HG02623 (cell line): Measurements from ENCODE around the gene RP9.
"Not testable (repeated sequence)": the region's sequence is repeated elsewhere in the genome, so short reads cannot be mapped to it uniquely, and the experiment has no call there.

Experiments used
- ATAC-seq: cut with Tn5 transposase; IDR thresholded peaks from one replicate; pipeline ENCODE4 v1.9.1; 2021; ENCODE audit warnings: moderate library complexity; ENCODE audit not compliant: unreplicated experiment

Gene RP9

DNA sequence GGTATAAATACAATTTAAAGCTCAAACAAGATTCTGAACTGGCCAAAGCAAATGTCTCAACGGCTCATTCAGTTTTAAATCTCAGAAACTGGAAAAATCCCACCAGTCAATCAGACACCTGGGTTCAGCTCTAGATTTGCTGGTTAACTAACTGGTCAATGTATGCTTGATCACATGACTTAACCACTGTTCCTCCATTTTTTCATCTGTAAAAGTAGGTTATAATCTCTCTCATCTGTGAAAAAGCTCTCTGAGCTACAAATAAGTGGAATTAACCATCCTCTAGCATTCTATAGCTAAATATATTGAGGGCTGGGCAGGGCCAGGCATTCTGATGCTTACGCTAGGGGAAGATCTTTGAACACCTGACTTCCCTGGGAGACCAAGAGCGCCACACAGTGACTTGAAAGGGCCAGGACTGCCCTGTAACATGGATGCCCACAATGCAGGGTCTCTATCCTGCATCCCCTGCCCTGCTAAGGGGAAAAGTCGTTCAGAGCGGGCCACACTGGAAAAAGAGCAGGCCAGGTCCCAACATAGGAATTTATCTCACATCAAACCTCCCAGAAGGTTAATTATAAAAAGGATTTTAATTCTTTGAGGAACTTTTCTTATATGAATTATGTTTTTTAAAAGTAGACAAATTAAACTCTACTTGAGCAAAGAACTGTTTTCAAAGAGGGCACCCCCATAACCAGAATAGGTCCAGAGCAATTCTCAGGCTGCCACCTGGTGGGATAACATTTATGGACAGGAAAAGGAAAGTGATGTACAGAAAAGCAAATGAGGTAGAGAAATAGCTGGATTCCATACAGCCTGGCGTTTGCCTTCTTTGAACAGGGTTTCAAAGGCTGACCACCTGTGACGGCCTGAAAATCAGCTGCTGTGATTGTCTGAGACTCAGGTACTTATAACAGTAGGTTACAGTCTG is 1.8 kb downstream of the RP9 start:
- ATAC-seq = peak; percentile 35

DNA sequence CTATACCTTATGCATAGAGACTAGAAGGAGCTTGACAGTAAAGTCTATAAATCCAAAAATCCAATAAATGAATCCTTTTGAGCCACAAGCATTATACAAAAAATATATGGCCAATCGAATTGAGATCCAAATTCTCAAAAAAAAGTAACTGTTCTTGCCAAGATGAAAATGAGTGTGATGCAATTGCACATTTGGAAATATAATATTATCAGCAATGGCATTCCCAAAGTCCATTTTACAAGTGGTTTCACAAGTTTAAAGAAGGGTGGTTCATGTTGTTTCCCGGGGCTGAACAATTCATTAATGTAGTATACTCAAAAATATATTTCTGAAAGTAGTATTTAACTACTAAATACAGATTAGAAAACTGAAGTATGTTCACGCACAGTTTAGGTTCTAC is 7.3 kb downstream of the RP9 start:
- no peak for ATAC-seq

DNA sequence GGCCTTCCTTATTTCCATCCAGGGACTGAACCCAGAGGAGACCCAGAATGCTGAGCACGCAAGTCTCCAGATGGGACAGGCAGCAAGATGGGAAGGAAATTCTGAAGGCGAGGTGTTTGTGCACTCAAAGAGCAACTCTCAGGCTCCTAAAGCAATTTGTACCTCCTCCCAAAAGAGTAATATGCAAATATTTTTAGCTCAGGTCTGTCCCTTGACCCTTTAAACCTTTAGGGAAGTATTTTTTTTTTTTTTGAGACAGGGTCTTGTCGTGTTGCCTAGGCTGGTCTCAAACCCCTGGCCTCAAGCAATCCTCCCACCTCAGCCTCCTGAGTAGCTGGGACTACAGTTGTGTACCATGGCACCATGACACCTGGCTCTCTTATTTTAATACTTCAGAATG is 8.4 kb downstream of the RP9 start:
- no peak for ATAC-seq

DNA sequence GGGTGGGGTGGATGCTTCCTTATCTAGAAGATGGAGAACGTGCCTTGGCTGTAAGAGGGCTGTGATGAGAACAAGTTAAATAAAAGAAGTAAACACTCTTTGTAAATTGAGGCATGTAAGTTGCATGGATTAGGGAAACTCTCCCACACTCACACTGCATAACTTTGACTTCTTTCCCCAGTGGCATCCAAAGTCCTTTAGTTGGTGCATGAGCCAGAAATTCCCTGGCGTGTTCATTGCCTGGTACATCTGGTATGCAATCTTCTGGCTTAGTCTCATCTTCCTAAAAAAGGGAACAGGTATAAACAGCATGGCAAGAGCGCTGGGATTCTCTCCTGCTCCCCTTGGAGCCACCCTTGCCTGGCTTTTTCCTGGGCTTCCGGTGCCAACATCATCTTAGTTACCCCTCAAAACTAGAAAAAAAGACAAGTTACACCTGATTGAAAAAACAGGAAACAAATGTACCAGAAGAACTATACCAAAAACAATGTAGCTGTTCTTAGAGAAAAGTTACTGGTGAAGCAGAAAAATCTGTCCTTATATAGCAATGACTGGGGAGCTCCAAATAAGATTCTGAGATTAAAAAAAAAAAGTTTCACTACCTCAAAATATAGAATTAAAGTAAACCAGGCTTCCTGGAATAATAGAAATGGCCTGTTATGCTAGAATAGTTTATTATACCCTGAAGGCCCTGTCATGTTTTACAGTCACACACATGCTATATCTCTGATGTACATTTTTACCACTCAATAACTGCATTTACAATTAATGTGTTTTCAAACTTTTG is 9.9 kb downstream of the RP9 start:
- ATAC-seq = no peak

DNA sequence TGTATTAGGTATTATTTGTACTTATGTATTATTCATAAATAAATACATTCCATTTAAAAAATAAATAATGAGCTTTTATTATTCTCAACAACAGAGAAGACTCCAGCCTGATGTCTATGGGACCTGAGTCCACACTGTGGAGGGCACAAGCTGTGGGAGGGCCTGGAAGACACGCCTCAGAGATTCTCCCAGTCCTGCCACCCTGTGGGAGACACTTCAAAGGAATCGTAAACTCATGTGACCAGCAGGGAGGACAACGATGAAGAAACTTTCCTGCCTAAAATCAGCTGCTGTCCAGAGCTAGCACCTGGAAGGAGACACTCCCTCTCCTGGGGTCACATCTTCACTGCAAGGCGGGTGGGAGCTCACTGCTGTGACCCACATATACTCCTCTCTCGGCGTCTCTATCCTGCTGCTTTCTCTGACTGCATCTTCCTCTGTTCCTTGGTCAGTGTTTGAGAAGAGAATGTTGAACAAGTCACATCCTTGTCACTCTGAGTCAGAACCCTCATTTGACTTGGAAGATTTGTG is 14.4 kb downstream of the RP9 start:
- not testable (repeated sequence) for ATAC-seq

DNA sequence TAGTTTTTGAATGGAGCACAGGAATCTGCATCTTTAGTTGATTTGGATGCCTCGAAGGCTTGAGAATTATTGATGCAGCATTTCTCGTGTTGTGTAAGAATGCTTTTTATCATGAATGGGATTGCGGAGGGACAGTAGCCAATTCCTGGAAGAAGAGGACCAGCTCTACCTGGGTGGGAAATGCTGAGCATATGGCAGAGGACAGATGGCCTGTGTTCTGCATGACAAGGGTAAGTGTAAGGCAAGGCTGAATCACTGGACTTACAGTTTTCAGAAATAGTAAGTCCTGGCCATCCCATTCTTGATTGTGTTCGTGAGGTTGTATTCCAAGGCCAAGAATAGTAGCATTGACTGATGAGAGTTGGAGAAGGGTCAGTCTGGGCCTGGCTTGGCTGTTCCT is 15.9 kb downstream of the RP9 start:
- no peak for ATAC-seq

DNA sequence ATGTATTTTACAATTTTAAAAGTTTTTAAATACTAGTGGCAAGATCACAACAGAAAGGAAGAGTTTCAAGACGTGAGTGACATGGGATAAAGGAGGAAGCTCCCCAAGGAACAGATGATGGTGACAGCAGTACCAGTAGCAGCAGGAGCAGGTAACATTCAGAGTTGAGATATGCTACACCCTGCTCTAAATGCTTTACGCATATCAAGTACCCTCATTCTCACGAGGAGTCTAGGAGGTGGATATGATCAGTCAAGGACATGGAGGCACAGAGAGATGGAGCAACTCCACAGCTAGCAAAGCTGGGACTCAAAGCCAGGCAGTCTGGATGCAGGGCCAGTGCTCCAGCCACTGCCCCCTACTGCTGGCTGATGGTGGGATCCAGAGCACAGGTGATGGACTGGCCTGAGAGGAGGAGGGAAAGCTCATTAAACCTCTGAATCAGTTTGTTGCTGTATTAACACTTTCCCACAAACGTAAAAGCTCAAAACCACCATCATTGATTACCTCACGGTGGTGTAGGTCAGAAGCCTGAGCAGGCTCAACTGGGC is 17.5 kb downstream of the RP9 start:
- no peak for ATAC-seq

DNA sequence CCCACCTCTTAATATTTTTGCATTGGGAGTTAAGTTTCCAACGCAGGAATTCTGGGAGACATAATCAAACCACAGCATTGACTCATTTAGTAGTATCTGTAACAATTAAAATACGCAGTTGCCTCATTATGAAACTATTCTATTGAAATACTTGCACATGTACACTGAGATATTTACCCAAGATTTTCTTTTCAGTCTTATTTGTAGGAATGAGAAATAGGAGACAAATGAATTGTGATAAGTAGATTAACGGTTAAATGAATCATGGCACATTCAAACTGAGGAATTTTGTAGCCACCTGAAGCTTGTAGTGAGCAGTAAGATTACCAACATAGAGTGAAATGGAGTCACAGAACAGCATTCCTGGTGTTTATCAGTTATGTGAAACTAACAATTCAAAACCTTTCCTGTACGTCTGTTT is 18.1 kb downstream of the RP9 start:
- no peak for ATAC-seq

DNA sequence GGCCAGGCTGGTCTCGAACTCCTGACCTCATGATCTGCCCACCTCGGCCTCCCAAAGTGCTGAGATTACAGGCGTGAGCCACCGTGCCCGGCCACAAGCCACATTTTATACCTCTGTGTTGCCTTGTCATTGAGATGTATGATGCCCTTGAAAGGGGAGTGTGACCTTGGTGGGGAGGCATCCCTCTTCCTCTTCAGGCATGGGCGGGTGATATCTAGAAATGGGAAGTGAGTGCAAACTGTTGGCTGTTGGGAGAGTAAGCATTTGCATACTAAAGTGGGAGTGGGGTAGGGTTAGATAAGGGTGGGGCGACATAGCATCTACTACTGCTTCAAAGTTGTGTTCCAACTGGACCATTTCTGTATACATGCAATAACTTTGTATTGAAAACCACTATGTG is 20.1 kb downstream of the RP9 start:
- no peak for ATAC-seq

DNA sequence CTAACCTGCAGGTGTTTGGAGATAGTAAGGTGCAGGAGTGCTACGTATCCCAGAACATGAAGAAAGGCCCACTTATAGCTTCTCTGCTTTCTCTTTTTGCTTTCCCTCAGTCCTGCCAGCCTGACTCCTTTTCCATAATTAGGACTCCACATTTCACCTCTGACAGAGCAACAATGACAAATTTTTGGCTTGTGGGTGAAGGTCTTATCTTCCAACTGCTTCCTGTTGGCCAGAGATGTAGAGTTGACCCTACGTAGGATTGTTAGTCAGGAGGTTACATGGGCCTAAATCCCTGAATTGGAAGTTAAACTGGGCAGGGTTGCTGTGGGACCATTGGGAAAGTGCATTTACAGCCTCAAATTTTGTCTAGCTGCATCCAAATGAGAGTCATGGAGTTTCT is 21.3 kb downstream of the RP9 start:
- ATAC-seq = no peak

DNA sequence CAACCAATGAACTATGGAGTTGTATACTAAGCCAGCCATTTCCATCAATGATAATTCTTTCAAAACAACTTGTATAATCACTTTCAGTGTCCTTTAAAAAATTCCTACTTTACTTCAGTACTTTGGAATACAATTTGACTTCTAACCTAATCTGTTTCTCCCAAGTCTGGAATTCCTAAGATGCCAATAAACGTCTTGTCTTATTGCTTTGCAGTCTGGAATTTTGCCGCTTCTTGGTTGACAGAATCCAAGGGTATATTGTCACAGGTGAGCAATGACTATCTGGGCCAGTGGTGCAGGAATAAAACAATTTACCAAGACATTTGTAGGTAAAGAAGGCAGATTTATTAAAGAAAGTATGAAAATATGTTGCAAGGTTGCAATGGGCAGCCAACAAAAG is 21.8 kb downstream of the RP9 start:
- no peak for ATAC-seq

DNA sequence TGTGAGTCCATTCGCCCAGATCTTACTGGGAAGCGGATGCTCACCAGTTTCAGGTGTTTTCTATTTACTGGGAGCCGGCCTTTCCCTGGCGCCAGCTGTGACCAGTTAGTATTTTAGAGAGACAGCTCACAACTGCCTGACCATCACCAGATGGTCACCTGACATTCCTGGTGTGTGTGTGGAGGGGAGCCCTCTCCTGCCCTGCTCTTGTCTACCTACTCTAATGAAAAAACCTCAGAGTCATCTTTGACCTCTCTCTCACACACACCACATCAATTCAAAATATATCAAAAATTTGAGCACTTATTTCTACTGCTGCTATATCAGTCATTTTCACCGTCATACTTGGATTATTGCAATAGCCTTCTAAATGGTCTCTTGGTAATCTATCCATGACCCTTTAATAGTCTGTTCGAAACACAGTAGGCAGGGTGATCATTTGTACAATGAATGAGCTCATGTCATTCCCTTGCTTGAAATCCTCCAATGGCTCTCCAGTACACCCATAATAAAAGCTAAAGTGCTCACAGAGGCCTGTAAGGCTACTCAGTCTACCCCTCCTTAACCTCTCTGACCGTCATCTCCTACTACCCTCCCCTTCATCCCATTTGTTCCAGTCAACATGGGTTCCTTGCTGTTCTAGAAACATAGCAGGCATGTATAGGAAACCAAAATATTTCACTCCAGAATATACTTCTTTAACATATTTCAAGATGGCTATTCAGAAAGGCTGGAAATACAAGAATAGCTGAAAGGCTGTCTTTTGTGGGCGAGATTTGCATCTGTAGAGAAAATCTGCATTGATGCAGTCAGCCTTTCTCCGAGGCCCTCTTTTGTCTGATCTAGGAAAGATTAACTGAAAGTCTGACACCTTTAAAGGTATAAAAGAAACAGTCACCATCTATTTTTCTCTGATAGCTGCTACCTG is 29.2 kb downstream of the RP9 start:
- ATAC-seq = no peak

DNA sequence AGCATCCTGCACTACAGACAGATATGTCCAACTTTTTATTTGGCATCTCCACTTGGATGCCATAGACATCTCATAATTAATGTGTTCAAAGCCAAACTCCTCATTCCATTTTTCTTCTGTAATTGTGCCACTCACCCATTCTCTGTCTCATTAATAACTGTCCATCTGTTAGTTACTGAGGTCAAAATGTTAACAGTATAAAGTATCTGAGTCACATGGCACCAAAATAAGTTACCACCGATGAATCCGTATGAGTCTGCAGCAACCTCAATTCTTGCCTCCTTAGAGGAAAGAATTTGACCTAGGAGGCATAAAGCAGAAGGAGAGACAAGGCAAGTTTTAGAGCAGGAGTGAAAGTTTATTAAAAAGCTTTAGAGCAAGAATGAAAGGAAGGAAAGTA is 30.1 kb downstream of the RP9 start:
- ATAC-seq = no peak

DNA sequence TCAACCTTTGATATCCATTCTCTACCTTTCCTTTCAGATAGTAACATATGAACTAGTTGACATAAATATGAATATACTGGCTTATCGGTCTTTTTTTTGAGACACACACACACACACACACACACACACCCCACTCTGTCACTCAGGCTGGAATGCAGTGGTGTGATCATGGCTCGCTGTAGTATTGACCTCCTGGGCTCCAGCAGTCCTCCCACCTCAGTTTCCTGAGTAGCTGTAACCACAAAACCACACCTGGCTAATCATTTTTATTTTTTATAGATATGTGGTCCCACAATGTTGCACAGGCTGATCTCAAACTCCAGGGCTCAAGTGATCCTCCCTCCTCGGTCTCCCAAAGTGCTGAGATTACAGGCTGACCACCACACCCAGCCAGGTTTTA is 32.5 kb downstream of the RP9 start:
- ATAC-seq = no peak

DNA sequence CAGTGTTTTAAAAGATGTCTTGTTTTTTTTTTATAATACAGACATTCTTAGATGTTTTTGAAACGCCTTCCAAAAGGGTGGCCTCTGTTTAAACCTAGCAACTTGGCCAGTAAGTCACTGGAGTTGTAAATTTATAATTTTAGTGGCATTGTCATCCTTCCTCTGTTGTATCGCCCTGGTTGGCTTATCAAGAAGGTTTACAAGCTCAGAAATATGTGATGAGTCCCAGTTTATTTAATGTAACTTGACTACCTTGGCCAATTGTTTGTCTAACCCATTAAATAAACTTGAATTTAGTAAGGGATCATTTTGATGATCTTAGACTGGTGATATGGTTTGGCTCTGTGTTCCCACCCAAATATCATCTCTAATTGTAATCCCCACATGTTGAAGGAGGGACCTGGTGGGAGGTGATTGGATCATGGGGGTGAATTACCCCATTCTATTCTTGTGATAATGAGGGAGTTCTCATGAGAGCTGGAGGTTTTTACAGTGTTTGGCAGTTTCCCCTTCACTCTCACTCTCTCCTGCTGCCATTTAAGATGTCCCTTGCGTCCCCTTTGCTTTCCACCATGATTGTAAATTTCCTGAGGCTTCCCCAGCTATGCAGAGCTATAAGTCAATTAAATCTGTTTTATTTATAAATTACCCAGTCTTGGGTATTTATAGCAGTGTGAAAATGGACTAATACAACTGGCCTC is 33.2 kb downstream of the RP9 start:
- no peak for ATAC-seq

DNA sequence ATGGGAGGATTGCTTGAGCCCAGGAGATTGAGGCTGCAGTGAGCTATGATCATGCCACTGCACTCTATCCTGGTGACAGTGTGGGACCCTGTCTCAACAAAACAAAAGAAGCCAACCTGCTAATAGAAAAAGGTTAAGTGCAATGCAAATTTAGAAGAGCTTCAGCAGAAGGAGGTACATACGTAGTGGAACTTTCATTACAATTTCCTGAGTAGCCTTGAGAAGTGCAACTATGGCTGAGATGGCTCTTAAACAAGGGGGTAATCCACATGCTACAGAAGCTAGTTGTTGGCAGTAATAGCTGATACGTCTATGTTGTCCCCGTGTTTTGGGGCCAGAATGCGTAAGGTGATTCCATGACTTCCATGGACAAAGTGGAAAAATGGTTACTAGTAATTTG is 36.0 kb downstream of the RP9 start:
- no peak for ATAC-seq

DNA sequence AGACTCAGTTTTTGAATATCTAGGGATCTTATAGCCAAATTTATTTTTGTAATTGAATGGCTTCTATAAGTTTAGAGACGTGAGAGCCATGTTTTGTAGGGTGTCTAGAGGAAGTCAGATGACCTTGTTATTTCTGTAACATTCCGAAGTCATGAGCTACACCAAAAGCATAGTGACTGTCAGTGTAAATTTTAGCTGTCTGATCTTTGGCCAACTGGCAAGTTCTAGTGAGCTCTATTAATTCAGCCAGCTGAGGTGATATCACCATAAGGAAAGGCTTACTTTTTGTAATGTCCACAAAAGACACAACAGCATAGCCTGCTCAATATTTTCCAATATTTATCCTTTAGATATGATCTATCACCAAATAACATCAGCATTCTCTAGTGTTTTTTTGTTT is 36.7 kb downstream of the RP9 start:
- ATAC-seq = no peak

DNA sequence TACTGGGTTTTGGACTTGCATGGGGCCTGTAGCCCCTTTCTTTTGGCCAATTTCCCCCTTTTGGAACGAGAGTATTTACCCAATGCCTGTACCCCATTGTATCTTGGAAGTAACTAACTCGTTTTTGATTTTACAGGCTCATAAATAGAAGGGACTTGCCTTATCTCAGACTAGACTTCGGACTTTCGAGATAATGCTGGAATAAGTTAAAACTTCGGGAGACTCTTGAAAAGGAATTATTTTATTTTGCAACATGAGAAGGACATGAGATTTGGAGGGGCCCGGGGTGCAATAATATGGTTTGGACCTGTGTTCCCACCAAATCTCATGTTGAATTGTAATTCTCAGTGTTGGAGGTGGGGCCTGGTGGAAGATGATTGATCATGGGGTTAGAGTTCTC is 38.4 kb downstream of the RP9 start:
- no peak for ATAC-seq

DNA sequence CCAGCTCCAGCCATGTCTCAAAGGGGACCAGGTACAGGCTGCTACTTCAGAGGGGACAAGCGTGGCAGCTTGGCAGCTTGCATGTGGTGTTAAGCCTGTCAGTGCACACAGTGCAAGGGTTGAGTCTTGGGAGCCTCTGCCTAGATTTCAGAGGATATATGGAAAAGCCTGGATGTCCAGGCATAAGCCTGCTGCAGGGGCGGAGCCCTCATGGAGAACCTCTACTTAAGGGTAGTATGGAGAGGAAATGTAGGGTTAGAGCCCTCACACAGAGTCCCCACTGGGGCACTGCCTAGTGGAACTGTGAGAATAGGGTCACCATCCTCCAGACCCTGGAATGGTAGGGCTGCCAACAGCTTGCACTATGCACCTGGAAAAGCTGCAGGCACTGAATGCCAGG is 38.9 kb downstream of the RP9 start:
- no peak for ATAC-seq

DNA sequence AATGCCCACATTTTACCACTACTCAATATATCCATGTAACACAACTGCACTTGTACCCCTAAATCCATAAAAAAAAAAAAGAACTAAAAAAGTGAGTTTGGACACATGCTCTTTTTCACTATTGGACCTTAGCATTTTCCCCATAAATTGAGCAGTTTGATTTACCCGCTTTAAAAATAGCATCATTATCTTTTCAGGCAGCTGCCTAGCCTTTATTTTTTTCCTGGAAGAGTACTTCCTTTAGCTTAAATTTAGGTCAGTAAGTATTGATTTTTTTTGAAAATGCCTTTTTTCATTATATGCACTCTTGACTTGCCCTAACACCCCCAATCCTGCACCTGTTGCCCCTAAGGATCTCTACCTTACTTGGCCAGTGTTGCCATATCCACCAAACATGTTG is 41.3 kb downstream of the RP9 start:
- no peak for ATAC-seq
